ENCODE measurements around the gene ITGA6.

The ITGA6 gene

DNA sequence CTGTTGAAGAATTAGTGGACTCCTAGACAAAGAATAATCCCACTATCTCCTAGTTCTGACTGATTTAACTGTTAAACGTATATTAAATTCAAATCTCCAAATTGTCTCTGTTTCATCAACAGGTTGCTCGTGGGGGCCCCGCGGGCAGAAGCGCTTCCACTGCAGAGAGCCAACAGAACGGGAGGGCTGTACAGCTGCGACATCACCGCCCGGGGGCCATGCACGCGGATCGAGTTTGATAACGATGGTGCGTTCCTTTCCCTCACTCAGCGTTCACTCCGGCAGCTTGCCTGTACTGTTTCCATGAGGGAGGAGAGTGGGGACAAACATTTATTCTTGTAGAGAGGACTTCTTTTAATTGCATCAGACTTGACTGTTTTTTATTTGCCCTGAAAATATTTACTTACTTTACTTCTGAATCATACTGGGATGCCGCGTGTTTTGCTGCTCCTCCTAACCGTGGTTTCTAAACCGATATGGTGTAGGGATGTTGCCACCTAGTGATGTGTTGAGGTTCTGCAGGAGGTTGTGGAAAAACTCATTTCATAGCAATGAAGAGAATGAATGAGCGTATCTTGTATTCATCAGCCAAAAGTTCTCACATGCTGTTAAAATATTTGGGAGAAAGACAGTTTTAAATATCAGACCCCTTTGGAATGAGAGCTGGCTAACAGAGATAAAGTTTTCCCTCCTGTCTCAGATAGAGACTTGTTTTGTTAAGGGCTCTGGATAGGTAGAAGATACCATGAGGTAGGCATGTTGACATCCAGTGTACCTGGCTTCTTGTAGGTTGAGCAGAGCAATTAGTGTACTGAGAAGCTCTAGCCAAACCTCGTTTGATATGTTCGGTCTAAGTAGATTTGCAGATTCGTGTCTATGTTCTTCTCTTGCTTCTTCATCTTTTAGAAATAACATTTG is 38.3 kb downstream of the ITGA6 start:
- peak; percentile 81 for DNase-seq

DNA sequence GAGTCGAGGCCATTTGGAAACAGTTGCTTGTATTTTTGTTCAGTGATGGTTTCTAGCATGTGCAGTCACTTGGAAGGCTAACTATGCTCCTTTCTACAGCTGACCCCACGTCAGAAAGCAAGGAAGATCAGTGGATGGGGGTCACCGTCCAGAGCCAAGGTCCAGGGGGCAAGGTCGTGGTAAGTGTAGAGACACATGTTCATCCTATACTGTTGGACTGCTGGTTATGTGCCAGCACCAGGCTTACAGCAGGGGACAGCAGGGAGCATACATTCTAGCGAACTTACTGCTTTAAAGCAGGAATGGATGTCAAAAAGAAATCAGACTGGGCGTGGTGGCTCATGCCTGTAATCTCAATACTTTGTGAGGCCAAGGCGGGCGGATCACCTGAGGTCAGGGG is 40.0 kb downstream of the ITGA6 start:
- no peak for DNase-seq

DNA sequence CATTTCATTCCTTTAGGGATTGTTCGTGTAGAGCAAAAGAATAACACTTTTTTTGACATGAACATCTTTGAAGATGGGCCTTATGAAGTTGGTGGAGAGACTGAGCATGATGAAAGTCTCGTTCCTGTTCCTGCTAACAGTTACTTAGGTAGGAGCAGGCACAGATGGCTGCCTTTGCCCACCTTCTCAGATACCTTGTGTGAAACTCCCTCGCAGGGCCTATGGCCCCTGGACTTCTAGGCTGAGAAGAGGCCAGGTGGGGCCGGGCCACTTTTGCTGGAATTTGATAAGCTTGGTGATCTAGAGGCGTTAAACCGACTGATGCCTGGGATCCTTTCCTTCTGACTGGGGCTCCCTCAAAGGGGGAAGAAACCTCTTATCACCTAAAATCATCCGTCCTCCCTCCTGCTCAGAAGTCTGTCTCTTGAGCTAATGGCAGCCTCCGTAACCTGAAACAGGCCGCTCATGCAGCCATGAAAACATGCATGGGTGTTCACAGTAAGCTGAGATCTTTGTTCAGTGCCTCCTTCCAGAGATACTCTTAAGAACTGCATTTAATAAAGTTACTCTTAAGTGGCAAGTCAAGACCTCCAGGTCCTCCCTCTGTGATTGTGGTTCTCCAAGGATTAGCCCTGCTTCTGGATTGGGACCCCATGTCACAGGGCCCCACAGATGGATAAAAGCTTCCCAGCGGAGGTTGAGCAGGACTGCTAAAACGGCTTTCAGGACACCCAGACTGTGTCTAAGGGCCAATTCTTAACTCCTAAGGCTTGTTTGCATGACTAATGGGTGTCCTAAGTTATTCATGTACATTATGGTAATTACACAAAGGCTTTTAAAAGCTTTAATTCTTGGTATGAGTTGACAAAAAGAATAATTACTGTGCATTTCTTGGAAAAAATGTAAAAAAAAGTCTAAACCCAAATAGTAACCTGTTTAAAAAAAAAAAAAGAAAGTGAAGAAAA is 43.9 kb downstream of the ITGA6 start:
- DNase-seq: no peak

DNA sequence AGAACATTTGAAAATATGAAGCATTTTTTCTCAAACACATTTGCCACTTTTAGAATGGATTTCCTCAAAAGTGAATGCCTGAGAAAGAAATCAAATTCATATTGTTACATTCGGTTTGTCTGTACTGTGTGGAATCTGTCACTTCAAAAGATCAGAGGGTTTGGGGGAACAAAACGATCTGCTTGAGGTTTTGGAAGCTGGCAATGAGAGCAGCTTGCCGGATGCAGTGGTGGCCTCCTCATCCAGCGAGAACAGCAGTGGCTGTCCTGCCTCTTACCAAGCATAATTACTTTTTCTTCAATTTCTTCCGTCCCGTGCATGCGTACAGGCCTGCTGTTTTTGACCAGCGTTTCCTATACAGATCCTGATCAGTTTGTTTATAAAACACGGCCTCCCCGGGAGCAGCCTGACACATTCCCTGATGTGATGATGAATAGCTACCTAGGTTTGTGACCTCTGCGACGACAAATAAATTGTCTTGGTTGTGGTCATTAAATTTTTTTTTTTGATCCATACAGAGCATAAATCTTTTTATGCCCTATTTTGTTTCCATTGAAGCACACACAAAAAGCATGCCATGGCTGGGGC is 45.2 kb downstream of the ITGA6 start:
- DNase-seq: peak; percentile 13

DNA sequence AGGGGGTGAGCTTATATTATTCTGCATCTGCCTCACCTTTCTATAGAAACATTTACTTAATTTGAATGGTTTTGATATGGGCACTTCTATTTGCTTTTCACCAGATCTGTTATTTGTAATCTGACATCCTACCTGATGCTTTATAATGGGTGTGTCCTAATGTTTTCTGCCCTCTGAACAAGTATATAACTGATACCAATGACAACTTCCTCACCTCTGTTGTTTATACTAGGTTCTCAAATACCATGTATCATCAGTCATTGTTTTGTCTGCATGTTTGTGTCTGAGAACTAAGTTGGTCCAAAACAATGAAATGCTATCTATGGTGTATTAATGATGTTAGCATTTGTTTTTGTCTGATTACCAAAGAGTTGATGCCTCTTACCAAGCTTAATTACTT is 45.8 kb downstream of the ITGA6 start:
- DNase-seq: no peak

DNA sequence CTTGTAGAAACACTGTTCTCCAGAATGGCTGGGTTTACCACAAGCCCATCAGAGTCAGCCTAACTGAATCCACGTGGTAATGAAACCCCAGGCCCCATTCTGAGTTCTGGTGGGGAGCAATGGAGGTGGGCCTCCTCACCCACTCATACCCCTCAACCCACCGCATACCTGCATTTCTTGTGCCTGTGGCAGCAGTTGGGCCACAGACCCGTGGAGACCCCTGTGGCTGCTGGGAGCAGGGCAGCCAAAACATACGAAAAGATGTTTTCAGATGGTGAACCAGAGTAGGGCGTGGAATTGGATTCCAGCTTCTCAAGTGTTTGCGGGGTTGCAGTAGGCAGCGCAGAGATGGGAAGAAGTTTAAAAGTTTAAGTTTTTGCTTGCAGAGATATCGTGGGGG is 51.0 kb downstream of the ITGA6 start:
- DNase-seq: no peak

DNA sequence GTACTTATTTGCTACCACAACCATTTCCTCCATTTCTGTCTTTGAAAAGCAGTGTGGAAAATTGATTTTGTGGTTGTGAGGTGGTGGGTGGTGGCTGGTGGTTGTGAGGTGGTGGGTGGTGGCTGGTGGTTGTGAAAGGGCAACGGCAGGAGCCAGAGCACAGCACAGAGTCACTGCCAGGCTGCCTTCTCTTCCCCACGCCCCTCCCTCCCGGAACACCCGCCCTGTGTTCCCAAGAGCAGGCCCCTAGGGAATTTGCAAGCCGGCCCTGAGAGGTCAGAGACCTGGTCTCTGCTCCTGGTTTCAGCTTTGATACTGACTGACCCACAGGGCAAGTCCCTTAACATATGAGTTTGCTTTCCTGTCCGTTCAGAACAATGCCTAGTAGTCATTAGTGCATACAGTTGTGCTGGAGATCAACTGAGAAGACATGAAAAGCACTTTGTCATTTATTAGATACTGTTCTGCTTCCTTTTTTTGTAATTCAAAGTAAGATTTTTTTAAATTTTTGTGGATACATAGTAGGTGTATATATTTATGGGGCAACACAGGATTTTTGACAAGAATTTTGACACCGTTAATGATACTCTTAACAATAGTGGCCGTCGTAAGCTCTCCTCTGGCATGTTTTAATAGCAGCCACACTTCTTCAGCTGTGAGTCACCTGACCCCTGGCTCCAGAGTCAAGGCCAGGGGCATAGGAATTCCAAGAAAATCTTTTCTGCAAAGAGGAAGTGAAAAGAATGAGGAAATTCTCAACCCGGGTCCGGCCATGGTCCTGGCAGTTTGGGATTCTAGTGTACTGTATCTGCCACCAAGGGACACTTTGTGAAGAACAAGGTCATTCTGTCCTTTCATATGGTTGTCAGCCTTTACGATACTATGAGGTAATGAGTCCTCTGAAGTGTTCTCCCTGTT is 53.2 kb downstream of the ITGA6 start:
- DNase-seq: no peak

DNA sequence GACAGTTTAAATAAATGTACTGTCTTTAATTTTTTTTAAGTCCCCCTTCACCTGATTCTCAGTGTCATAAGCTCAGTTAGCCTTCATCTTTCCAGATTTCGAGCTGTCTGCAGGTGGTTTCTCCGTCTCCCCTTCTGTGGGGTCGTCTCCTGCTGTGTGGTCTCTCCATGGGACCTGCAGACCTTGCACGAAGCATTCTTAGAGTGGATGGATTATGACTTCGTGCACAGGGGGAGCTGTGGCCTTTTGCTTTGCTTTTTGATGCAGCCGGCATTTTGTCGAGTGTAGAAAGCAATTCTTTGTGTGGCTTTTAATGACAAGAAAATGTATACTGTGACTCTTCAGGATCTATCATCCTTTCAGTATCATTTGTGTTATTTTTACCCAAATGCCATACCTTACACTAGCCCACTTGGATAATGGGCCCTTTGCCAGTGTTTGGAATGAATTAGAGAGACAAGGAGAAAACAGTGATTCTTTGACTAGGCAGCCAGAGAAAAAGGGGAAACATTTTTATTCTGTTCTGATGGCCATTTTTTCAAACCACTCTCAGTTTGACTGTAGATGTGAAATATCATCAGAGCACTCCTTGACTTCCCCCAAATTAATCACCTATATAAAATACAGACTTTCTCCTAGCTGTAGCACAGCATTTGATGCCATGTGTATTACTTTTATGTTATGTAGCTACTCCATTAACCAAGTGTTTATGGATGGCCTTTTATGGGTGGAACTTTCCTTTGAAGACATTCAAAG is 54.3 kb downstream of the ITGA6 start:
- no peak for DNase-seq

DNA sequence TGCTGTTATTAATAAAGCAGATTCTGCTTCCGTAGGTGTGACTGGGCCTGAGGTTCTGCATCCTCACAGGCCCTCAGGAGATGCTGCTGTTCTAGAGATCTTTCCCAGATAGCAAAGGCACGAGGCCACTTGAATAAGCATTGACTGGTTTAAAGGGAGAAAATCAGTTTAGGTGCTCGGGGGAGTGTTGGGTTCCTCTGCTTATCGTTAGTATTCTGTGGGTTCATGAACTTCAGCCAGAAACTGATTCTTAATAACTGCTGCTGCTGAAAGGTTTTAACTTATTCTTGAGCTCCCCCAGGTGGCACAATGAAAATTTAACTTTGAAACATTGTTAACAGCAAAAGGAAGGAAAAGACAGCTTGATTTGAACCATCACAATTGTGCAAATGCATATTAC is 56.9 kb downstream of the ITGA6 start:
- DNase-seq: no peak

DNA sequence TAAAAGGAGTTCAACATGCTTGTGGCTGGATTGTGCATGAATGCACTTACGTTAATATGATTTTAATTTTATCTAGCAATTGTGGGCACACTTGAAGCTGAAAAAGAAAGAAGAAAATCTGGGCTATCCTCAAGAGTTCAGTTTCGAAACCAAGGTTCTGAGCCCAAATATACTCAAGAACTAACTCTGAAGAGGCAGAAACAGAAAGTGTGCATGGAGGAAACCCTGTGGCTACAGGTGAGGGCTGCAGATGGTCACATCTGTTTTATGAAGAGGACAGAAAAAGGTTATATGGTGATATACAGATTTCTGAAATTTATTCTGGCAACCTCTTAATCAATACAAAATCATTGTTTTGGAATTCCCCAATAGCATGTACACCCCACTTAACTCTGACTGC is 57.3 kb downstream of the ITGA6 start:
- no peak for DNase-seq

DNA sequence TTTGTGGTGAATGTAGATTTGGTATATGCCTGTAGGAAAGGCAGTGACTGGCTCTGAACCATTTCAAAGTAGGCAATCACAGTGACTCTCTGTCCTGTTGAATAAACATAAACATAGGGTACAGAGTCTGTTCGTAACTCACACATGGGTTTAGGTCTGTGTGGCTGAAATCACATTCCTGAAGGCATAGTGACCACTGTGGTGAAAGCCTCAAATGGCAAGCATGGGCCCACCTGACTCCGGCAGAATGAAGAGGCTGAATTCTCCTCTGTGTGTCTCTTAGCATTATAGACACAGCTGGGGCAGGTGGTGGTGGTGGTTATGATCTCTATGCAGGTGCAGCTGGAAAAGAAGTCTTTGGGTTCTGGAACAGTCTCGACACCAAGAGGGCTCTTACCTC is 61.2 kb downstream of the ITGA6 start:
- DNase-seq: no peak

DNA sequence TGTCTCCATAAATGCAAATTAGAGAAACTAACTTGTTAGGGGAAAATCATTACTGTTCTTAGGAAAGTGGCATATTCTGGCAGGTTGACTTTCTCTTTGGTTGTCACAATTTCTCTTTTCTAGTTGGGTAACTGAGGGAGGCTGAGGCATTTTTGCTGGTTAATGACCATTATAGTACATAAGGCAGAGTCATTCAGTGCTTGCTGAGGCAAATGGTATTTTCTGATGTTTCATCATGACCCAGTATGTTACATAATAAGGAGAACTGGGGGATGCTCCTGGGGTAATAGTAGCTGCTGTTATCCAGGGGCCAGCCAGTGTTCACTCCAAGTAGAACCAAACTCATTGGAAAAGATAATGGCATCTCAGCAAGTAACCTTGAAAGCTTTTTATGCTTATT is 62.3 kb downstream of the ITGA6 start:
- no peak for DNase-seq

DNA sequence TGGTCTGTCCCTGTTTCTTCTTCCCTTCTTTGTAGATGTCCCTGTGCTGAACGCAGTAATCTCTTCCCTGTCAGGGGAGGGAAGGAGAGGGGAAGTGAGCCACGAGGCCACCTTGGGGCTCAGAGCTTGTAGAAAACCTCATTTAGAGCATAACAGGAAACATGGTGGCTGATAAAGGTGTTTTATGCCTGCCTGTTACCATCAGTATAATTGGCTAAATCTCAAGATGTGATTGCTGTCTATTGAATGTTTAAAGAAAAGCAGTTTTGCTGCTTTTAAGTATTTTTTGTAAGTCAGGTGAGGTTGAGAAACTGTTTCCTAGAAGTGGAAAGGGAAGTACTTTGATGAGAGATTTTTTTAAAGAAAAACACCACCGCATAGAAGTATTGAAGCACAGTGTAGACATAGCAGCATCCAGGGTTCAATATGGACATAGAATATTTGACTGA is 68.8 kb downstream of the ITGA6 start:
- DNase-seq: no peak

DNA sequence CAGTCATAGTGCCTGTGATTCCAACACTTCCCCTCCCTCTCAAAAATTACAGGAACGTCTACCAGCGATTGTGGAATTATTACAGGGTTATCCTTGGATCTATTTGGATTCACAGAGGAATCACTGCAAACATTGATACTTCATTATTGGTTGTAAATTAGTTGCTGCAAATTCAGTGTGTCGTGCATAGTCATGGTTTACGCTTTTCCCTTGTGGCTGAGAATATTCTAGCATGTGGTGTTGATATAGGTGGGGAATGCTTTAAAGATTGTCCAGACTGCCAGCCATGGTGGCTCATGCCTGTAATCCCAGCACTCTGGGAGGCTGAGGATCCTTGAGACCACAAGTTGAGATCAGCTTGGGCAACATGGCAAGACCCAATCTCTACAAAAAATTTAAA is 79.8 kb downstream of the ITGA6 start:
- DNase-seq: no peak

DNA sequence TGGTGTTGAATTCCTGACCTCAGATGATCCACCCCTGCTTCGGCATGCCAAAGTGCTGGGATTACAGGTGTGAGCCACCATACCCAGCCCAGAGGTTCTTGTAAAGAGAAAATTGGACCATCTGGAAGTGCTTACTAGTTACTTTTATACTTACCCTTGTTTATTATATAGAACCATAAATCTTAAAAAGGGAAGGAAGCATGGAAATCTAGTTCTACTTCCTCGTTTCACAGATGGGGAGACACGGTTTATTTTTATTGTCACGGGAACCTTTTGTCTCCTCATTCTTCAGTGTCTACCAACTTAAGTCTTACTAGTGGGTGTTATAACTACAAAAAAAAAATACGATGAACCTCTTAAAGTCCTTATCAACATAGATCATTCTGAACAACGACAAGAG is 82.7 kb downstream of the ITGA6 start:
- DNase-seq: no peak

DNA sequence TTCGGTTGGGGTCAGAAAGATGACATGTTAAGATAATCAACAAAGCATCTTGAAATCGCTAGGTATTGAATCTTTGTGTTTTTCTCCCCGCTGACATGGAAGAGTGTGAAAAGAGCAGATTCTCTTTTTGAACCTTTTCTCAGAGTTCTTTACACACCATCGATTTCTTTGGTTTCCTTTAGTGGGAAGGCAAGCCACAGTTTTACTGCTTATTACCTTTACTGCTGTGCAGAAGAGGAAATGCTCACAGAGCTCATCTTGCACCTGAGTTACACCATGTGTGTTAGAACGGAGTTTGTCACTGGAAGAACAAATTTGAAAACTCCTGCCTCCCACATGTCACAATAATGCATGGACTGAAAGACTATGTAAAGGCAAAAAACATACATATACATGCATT is 83.2 kb downstream of the ITGA6 start:
- no peak for DNase-seq

DNA sequence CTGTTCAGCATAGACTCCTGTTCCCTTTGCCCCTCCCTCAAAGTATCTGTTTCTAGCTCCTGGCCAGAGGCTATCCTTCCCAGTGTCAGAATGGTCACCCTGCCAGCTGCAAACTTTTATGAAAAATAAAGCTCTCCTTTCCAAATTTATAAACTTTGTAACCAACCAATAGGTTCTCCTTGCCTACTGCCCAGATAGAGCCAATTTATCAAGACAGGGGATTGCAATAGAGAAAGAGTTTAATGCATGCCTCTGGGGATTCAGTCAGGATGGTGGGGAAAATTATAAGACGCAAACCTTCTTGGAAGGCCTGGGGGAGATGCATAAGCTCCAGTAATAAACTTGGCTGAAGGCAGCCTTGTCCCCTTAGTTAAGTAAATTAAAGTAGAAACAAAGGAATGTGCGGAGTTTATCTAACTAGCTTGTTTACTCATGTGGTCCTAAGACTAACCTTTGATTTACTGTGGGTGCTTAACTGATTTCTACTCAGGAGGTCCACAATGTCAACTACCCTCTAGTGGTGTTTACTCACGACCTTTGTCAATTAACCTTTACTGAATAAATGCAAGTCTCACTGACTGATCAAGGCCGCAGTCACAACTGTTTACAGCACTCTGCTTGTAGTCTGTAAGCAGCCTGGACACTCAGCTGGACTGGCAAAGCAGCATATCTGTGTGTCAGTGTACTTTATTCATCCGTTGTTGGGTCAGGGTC is 85.6 kb downstream of the ITGA6 start:
- no peak for DNase-seq

DNA sequence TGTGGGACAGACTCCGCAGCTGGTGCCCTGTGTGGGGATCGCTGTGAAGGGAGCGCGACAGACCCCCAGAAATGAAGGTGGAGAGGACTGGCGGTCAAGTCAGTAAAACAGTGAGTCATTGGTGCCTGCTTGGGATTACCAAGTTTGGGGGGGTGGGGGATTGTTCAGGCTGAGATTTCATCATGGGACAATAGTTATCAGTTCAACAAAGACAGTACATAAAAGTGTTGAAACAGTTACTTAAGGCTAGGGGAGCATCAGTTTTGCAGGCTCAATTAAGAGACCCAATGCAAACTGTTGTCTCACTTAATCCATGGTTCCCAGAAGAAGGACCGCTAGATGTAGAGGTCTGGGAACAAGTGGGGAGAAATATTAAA is 86.1 kb downstream of the ITGA6 start:
- DNase-seq: no peak

DNA sequence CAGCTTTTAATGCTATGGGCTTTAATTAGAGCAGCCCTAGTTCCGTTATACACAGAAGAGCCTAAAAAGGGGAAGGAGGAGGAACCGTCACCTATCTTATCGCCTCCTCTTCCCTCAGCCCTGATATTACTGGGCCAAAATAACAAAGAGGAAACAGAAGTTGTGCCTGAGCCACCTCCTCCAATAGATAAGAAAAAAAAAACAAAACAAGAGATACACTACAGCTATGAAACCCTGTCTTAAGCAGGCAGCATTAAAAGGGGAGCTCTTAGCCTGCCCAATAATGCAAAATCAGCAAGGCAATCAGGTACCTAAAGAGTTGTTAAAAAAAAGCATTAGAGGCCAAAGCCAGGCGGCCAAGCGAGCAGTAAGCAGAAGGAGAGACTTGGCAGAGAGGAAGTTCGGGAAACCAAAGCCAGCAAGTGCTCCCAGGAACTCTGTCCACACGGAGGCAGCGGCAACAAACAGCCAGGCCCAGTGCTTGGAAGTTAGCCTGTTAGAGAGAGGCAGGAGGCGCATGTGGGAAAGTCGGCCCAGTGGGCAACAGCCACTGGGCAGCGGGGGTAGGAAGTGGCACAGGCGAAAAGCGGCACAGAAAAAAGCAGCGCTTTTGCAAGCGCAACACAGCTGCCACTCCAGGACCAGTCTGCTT is 86.7 kb downstream of the ITGA6 start:
- DNase-seq: no peak

DNA sequence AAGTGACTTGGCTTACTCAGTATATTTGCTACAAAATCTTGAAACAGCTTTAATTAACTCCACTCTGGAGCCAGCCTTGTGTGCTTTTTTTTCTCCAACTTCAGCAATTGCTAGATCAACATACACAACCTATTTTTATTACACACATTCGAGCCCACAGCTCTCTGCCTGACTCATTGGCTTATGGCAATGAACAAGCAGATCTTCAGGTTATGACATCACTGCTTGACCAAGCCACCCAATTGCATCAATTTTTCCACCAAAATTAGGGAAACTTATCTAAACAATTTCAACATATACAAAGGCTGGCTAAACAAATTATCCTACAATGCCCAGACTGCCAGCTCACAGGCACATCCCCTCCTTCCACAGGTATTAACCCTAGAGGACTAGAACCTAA is 88.9 kb downstream of the ITGA6 start:
- DNase-seq: no peak
